BLaER1 treated with 17β-estradiol and CSF1 and Interleukin-3, amounts not matched to agents 10 nM and 100 nM (cell line): Measurements from ENCODE around the gene PLXDC1.
"Not testable (repeated sequence)": the region's sequence is repeated elsewhere in the genome, so short reads cannot be mapped to it uniquely, and the experiment has no call there.

Experiments used
- H3K27ac ChIP-seq, 11 experiments: shearing (Covaris generic); formaldehyde crosslinking; 2 replicates each; pipeline ENCODE4 v1.8.1; 2022
- H3K27me3 ChIP-seq, 11 experiments: shearing (Covaris generic); formaldehyde crosslinking; 2 replicates each; pipeline ENCODE4 v1.8.1; 2022
- H3K36me3 ChIP-seq, 11 experiments: shearing (Covaris generic); formaldehyde crosslinking; 2 replicates each; pipeline ENCODE4 v1.8.1; 2022
- H3K4me1 ChIP-seq, 10 experiments: shearing (Covaris generic); formaldehyde crosslinking; 2 replicates each; pipeline ENCODE4 v1.8.1; 2022
- H3K4me2 ChIP-seq, 11 experiments: shearing (Covaris generic); formaldehyde crosslinking; 2 replicates each; pipeline ENCODE4 v1.8.1; 2022
- H3K4me3 ChIP-seq, 10 experiments: shearing (Covaris generic); formaldehyde crosslinking; 2 replicates each; pipeline ENCODE4 v1.8.1; 2022
- H3K9ac ChIP-seq, 11 experiments: shearing (Covaris generic); formaldehyde crosslinking; 2 replicates each; pipeline ENCODE4 v1.8.1; 2022
- H3K9me3 ChIP-seq, 11 experiments: shearing (Covaris generic); formaldehyde crosslinking; replicated peaks in 1 of 11; 2 replicates each; pipeline ENCODE4 v1.8.1; 2022
- H4K20me1 ChIP-seq, 11 experiments: shearing (Covaris generic); formaldehyde crosslinking; 2 replicates each; pipeline ENCODE4 v1.8.1; 2022
- Cebpa-rat ChIP-seq, 11 experiments: shearing (Covaris generic); IDR thresholded peaks; 2 replicates each; pipeline ENCODE4 v1.8.1; 2022

Gene PLXDC1

GRCh38 chr17:39064819-39065218, 86.6 kb downstream of the PLXDC1 start:
- no peaks in the 10 kb centered on the region for H3K9me3 ChIP-seq
- no peak overlapping the region for H3K9ac ChIP-seq
- no peak for TF ChIP-seq Cebpa-rat (IDR thresholded peaks at IDR 0.05)

GRCh38 chr17:39064374-39064773, 87.1 kb downstream of the PLXDC1 start:
- no peak overlapping the region for H3K27ac ChIP-seq
- H3K4me3 ChIP-seq, result no peak overlapping the region
- no peaks in the 10 kb centered on the region for H3K9me3 ChIP-seq
- TF ChIP-seq Cebpa-rat (IDR thresholded peaks at IDR 0.05), result no peak
- H3K36me3 ChIP-seq, result no peaks in the 10 kb centered on the region
- no peaks in the 10 kb centered on the region for H3K27me3 ChIP-seq
- H4K20me1 ChIP-seq, result no peaks in the 10 kb centered on the region; a peak in 1 of 22 replicates
- no peak overlapping the region for H3K9ac ChIP-seq
- no peak overlapping the region for H3K4me2 ChIP-seq
- 0 out of 20 replicates have a peak, but pooled peaks cover 0 to 4% (median 0%) of the 10 kb centered on the region in 10 experiments for H3K4me1 ChIP-seq

More at GRCh38 chr17:39064819-39065218, 86.6 kb downstream of the PLXDC1 start:
- Histone ChIP-seq H3K4me1 (peaks cover 0 to 4% (median 0%) of the 10 kb centered on the region in 10 experiments; a peak in 2 of 20 replicates), H3K4me2 (no peak overlapping the region), H3K36me3 (no peaks in the 10 kb centered on the region), H3K27me3 (no peaks in the 10 kb centered on the region), H4K20me1 (no peaks in the 10 kb centered on the region; a peak in 1 of 22 replicates), H3K27ac (no peak overlapping the region), H3K4me3 (no peak overlapping the region)

GRCh38 chr17:39063681-39064069, 87.8 kb downstream of the PLXDC1 start:
- no peak overlapping the region for H3K4me2 ChIP-seq
- H3K9ac ChIP-seq, result no peak overlapping the region
- no peaks in the 10 kb centered on the region; a peak in 1 of 22 replicates for H4K20me1 ChIP-seq
- no peak overlapping the region for H3K27ac ChIP-seq
- no peaks in the 10 kb centered on the region for H3K27me3 ChIP-seq
- H3K4me3 ChIP-seq, result no peak overlapping the region
- no peaks in the 10 kb centered on the region for H3K36me3 ChIP-seq
- TF ChIP-seq Cebpa-rat (IDR thresholded peaks at IDR 0.05), result no peak
- H3K9me3 ChIP-seq, result no peaks in the 10 kb centered on the region
- 0 out of 20 replicates have a peak, but pooled peaks cover 0 to 4% (median 0%) of the 10 kb centered on the region in 10 experiments for H3K4me1 ChIP-seq

GRCh38 chr17:39062846-39063680, 88.4 kb downstream of the PLXDC1 start:
- Histone ChIP-seq H3K4me1 (0 out of 20 replicates have a peak, but pooled peaks cover 0 to 4% (median 0%) of the 10 kb centered on the region in 10 experiments), H3K36me3 (no peaks in the 10 kb centered on the region), H3K9me3 (no peaks in the 10 kb centered on the region), H3K4me3 (no peak overlapping the region), H3K27me3 (no peaks in the 10 kb centered on the region), H3K9ac (no peak overlapping the region), H3K27ac (no peak overlapping the region), H4K20me1 (no peaks in the 10 kb centered on the region; a peak in 1 of 22 replicates), H3K4me2 (no peak overlapping the region)
- no peak for TF ChIP-seq Cebpa-rat (IDR thresholded peaks at IDR 0.05)

GRCh38 chr17:39058524-39058923, 92.9 kb downstream of the PLXDC1 start:
- no peak for TF ChIP-seq Cebpa-rat (IDR thresholded peaks at IDR 0.05)
- Histone ChIP-seq H3K27ac (no peak overlapping the region), H3K4me2 (no peak overlapping the region)

DNA sequence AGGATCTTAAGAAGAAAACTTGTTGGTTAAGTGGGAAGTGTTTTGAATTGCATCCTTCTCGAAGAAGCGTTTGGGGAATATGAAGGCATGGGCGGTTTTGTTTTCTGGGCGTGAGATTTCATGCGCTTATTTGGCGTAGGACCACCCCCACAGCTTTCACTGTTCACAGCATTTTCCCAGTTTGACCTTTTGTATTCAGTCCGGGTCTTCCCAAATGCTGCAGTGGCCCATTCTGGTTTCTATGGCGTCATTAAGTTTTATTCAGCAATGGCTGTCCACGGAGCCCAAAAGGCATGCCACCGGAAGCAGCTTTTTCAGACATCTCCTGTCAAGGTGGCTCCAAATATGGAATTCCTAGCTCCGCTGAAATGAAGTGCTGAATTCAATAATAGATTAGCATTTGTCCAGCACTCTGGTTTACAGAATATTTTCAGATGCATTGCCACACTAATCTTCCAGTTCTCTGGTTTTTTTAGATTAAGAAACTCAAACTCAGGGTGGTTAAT, 93.7 kb downstream of the PLXDC1 start:
- Histone ChIP-seq H3K27ac (no peak overlapping the region), H3K36me3 (no peaks in the 10 kb centered on the region), H3K9me3 (peaks cover 0 to 5% (median 0%) of the 10 kb centered on the region in 11 experiments; a peak in 2 of 22 replicates), H3K4me2 (peak overlapping the region in 9 of 11 experiments; percentile 64 to 79 (median 72); a peak in 12 of 22 replicates), H3K27me3 (peaks cover 8 to 21% (median 18%) of the 10 kb centered on the region in 11 experiments; a peak in 20 of 22 replicates), H3K4me3 (no peak overlapping the region), H3K4me1 (peaks cover 0 to 9% (median 5%) of the 10 kb centered on the region in 10 experiments; a peak in 8 of 20 replicates), H3K9ac (no peak overlapping the region), H4K20me1 (no peaks in the 10 kb centered on the region)
- no peak for TF ChIP-seq Cebpa-rat (IDR thresholded peaks at IDR 0.05)

More at GRCh38 chr17:39058524-39058923, 92.9 kb downstream of the PLXDC1 start:
- H3K4me1 ChIP-seq, result peaks cover 0 to 9% (median 5%) of the 10 kb centered on the region in 10 experiments; a peak in 8 of 20 replicates
- 0 out of 22 replicates have a peak, but pooled peaks cover 0 to 5% (median 0%) of the 10 kb centered on the region in 11 experiments for H3K9me3 ChIP-seq
- H3K9ac ChIP-seq, result no peak overlapping the region
- peaks cover 8 to 21% (median 18%) of the 10 kb centered on the region in 11 experiments; a peak in 20 of 22 replicates for H3K27me3 ChIP-seq
- H3K4me3 ChIP-seq, result no peak overlapping the region
- H3K36me3 ChIP-seq, result no peaks in the 10 kb centered on the region
- H4K20me1 ChIP-seq, result no peaks in the 10 kb centered on the region

- Histone ChIP-seq H4K20me1 (no peaks in the 10 kb centered on the region), H3K4me1 (peaks cover 0 to 9% (median 5%) of the 10 kb centered on the region in 10 experiments; a peak in 8 of 20 replicates), H3K9me3 (peaks cover 0 to 22% (median 5%) of the 10 kb centered on the region in 11 experiments; a peak in 15 of 22 replicates), H3K9ac (no peak overlapping the region), H3K36me3 (no peaks in the 10 kb centered on the region), H3K4me2 (no peak overlapping the region), H3K4me3 (no peak overlapping the region), H3K27me3 (peaks cover 8 to 21% (median 18%) of the 10 kb centered on the region in 11 experiments; a peak in 20 of 22 replicates), H3K27ac (no peak overlapping the region)
- TF ChIP-seq Cebpa-rat (IDR thresholded peaks at IDR 0.05), result no peak
Observed at GRCh38 chr17:39054111-39054645, 97.3 kb downstream of the PLXDC1 start.

GRCh38 chr17:39052423-39052822, 99.0 kb downstream of the PLXDC1 start:
- peaks cover 8 to 16% (median 14%) of the 10 kb centered on the region in 11 experiments; a peak in 20 of 22 replicates for H3K27me3 ChIP-seq
- peaks cover 17 to 40% (median 23%) of the 10 kb centered on the region in 11 experiments for H3K9me3 ChIP-seq
- H3K36me3 ChIP-seq, H3K27ac ChIP-seq, H3K9ac ChIP-seq, H3K4me3 ChIP-seq, H3K4me1 ChIP-seq, H3K4me2 ChIP-seq, H4K20me1 ChIP-seq: not testable (repeated sequence)

DNA sequence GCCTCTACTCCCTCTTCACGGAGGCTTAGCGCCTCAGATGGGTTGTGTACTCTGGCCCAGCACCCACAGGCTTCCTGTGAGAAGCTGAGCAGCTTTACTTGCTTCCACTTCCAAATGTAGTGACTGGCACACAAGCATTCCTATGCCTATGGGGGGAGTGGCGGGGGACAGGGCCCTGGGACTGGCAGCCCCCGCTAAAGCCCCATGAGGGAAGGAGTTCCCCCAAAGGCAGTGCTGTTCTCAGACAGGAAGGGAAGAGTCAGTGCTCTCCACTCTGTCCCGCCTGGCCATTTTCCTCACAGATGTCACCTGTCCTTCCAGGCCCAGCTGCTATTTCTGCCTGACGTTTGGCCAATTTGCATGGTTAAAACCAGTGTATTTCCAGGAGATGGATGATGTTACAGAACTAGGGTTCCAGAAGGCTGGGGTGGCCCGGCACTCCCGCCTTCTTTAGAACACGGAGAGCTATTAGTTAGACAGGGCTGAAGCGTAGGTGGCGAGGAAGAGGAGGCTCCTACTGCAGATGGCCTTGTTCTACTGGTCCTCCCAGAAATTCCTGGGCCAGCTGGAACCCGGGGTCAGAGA, 100.3 kb downstream of the PLXDC1 start:
- Histone ChIP-seq H3K27me3 (peaks cover 0 to 3% (median under 1%) of the 10 kb centered on the region in 11 experiments; a peak in 6 of 22 replicates), H3K36me3 (peaks cover 0 to 16% (median 10%) of the 10 kb centered on the region in 11 experiments; a peak in 7 of 22 replicates), H4K20me1 (no peaks in the 10 kb centered on the region), H3K4me2 (no peak overlapping the region), H3K9ac (no peak overlapping the region), H3K27ac (no peak overlapping the region), H3K4me1 (no peaks in the 10 kb centered on the region), H3K4me3 (no peak overlapping the region), H3K9me3 (peaks cover 30 to 50% (median 36%) of the 10 kb centered on the region in 11 experiments)
- TF ChIP-seq Cebpa-rat (IDR thresholded peaks at IDR 0.05), result no peak
